IMR-90 (cell line): ENCODE results near the gene PPP1R9A. TPM values are rescaled to one million over a fixed set of nuclear protein-coding genes. Genes with fewer than 3 reads are reported as not detected.

Experiments used
- ATAC-seq: fragments of 200-7000 bp; cut with Tn5 transposase; 2 replicates; pipeline ENCODE4 v1.9.1; 2020; ENCODE audit warnings: low read depth, mild to moderate bottlenecking, moderate library complexity
- BruUV-seq: library from RNA; stranded (reverse); fragments of 400-500 nt; replicated peaks from 2 replicates; lab custom pipeline; 2021; lab: Mats Ljungman, UMichigan
- CTCF ChIA-PET: fragments of 300-600 bp; formaldehyde crosslinking; extraction: SDS; loops from one replicate; lab custom pipeline; 2021; ENCODE audit warnings: antibody characterized with exemption; lab: Yijun Ruan, JAX
- POLR2A ChIA-PET: fragments of 300-600 bp; sonication (Branson Sonifier 250); formaldehyde crosslinking; loops from one replicate; lab custom pipeline; 2022; ENCODE audit warnings: antibody characterized with exemption; ENCODE audit not compliant: unreplicated experiment; lab: Charles Lee
- DNase-seq: peaks from one replicate; pipeline ENCODE4 v3.0.0; 2013
- H2AFZ ChIP-seq: replicated peaks from 2 replicates; pipeline ENCODE3; 2013; ENCODE audit warnings: low read length, mild to moderate bottlenecking; ENCODE audit not compliant: poor library complexity
- H2AK5ac ChIP-seq: 2 replicates; pipeline ENCODE4 v1.6.1; 2013; ENCODE audit warnings: low read depth, low read length, inconsistent platforms
- H2AK9ac ChIP-seq: replicated peaks from 2 replicates; pipeline ENCODE3; 2013; ENCODE audit warnings: mild to moderate bottlenecking, low read depth, low read length, moderate library complexity; ENCODE audit not compliant: poor library complexity
- H2BK120ac ChIP-seq: 2 replicates; pipeline ENCODE4 v1.6.1; 2013; ENCODE audit warnings: low read depth, low read length, inconsistent platforms
- H2BK15ac ChIP-seq: 3 replicates; pipeline ENCODE4 v1.6.1; 2013; ENCODE audit warnings: low read depth, low read length, inconsistent platforms
- H2BK20ac ChIP-seq: 2 replicates; pipeline ENCODE4 v1.6.1; 2013; ENCODE audit warnings: low read depth, mild to moderate bottlenecking, inconsistent platforms, low read length, moderate library complexity
- H2BK5ac ChIP-seq: 2 replicates; pipeline ENCODE4 v1.6.1; 2013; ENCODE audit warnings: mild to moderate bottlenecking, low read depth, low read length, inconsistent platforms; ENCODE audit not compliant: poor library complexity, severe bottlenecking
- H3K14ac ChIP-seq: replicated peaks from 2 replicates; pipeline ENCODE4 v1.6.1; 2013; ENCODE audit warnings: low read depth, low read length, inconsistent platforms
- H3K18ac ChIP-seq: 2 replicates; pipeline ENCODE4 v1.6.1; 2013; ENCODE audit warnings: low read depth, low read length, control low read depth
- H3K23ac ChIP-seq: 2 replicates; pipeline ENCODE4 v1.6.1; 2013; ENCODE audit warnings: low read depth, low read length, inconsistent platforms
- H3K27ac ChIP-seq: 2 replicates; pipeline ENCODE4 v1.5.1; 2013; ENCODE audit warnings: mild to moderate bottlenecking, control low read depth, low read length; ENCODE audit not compliant: insufficient read depth
- H3K27me3 ChIP-seq: 2 replicates; pipeline ENCODE4 v1.6.1; 2013; ENCODE audit warnings: low read length; ENCODE audit not compliant: control insufficient read depth, insufficient read depth
- H3K36me3 ChIP-seq: 2 replicates; pipeline ENCODE4 v1.6.1; 2013; ENCODE audit warnings: low read length, mixed read lengths; ENCODE audit not compliant: control insufficient read depth, insufficient read depth
- H3K4ac ChIP-seq: 2 replicates; pipeline ENCODE4 v1.6.1; 2013; ENCODE audit warnings: low read depth, low read length, inconsistent platforms
- H3K4me1 ChIP-seq: 2 replicates; pipeline ENCODE4 v1.6.1; 2013; ENCODE audit warnings: low read length, mixed read lengths; ENCODE audit not compliant: control insufficient read depth, insufficient read depth
- H3K4me2 ChIP-seq: 2 replicates; pipeline ENCODE4 v1.6.1; 2013; ENCODE audit warnings: low read depth, mild to moderate bottlenecking, control low read depth, low read length, moderate library complexity
- H3K4me3 ChIP-seq: 2 replicates; pipeline ENCODE4 v1.5.1; 2013; ENCODE audit warnings: low read depth, mild to moderate bottlenecking, control low read depth, low read length, moderate library complexity; ENCODE audit not compliant: insufficient read depth
- H3K56ac ChIP-seq: 2 replicates; pipeline ENCODE4 v1.6.1; 2013; ENCODE audit warnings: low read length, inconsistent platforms; ENCODE audit not compliant: insufficient read depth; ENCODE audit errors: extremely low read depth
- H3K79me1 ChIP-seq, 2 experiments: 2 replicates each; pipeline ENCODE4 v1.6.1; 2013; ENCODE audit warnings: low read length in 2 of 2, inconsistent platforms in 1 of 2, low read depth in 1 of 2
- H3K9ac ChIP-seq: 2 replicates; pipeline ENCODE4 v1.6.1; 2013; ENCODE audit warnings: low read depth, low read length, control low read depth
- H3K9me1 ChIP-seq: 2 replicates; pipeline ENCODE4 v1.6.1; 2013; ENCODE audit warnings: low read length, inconsistent platforms; ENCODE audit not compliant: insufficient read depth
- H3K9me3 ChIP-seq: 2 replicates; pipeline ENCODE4 v1.6.1; 2013; ENCODE audit warnings: low read length; ENCODE audit not compliant: control insufficient read depth, insufficient read depth
- H4K20me1 ChIP-seq: 2 replicates; pipeline ENCODE4 v1.6.1; 2013; ENCODE audit warnings: low read length, inconsistent platforms; ENCODE audit not compliant: insufficient read depth
- H4K5ac ChIP-seq: 2 replicates; pipeline ENCODE4 v1.6.1; 2013; ENCODE audit warnings: mild to moderate bottlenecking, low read depth, low read length, control low read depth
- H4K8ac ChIP-seq, 2 experiments: 2 replicates each; pipeline ENCODE4 v1.6.1; 2013; ENCODE audit warnings: low read depth in 2 of 2, low read length in 2 of 2, control low read depth in 1 of 2, inconsistent platforms in 1 of 2
- H4K91ac ChIP-seq: 2 replicates; pipeline ENCODE4 v1.6.1; 2013; ENCODE audit warnings: low read depth, low read length, inconsistent platforms; ENCODE audit not compliant: insufficient read depth
- BHLHE40 ChIP-seq: fragments of 150-350 bp; IDR thresholded peaks from 2 replicates; pipeline ENCODE4 v1.6.1; 2016; ENCODE audit warnings: mild to moderate bottlenecking, low read depth, low read length
- CEBPB ChIP-seq: IDR thresholded peaks from 2 replicates; pipeline ENCODE4 v1.6.1; 2012; ENCODE audit warnings: low read depth, low read length, improper control_type of control experiment
- CTCF ChIP-seq: conservative IDR thresholded peaks from 2 replicates; pipeline ENCODE4 v1.5.1; 2012; ENCODE audit warnings: mild to moderate bottlenecking, low read depth, low read length, improper control_type of control experiment
- FOS ChIP-seq: fragments of 150-350 bp; IDR thresholded peaks from 2 replicates; pipeline ENCODE4 v1.6.1; 2016; ENCODE audit warnings: low read depth, low read length
- MAFK ChIP-seq: IDR thresholded peaks from 2 replicates; pipeline ENCODE4 v1.6.1; 2012; ENCODE audit warnings: low read depth, low read length, improper control_type of control experiment
- MXI1 ChIP-seq: IDR thresholded peaks from 2 replicates; pipeline ENCODE4 v1.6.1; 2012; ENCODE audit warnings: low read depth, mild to moderate bottlenecking, low read length, moderate library complexity, borderline replicate concordance
- NFE2L2 ChIP-seq: fragments of 150-350 bp; IDR thresholded peaks from 2 replicates; pipeline ENCODE4 v1.6.1; 2016; ENCODE audit warnings: low read depth, mild to moderate bottlenecking, low read length
- RAD21 ChIP-seq: IDR thresholded peaks from 2 replicates; pipeline ENCODE4 v1.6.1; 2012; ENCODE audit warnings: low read length, improper control_type of control experiment
- RCOR1 ChIP-seq: IDR thresholded peaks from 2 replicates; pipeline ENCODE4 v1.6.1; 2012; ENCODE audit warnings: mild to moderate bottlenecking, low read length, improper control_type of control experiment; ENCODE audit not compliant: insufficient replicate concordance
- RFX5 ChIP-seq: IDR thresholded peaks from 2 replicates; pipeline ENCODE4 v1.8.0; 2012; ENCODE audit warnings: low read depth, mild to moderate bottlenecking, low read length, moderate library complexity
- WGBS, 2 experiments: methylation state at CpG; one replicate each; pipeline versions ENCODE4 v1.1.5 to v1.1.7; 2013; ENCODE audit warnings: missing lambda C conversion rate in 2 of 2; ENCODE audit not compliant: insufficient read length in 1 of 2; ENCODE audit errors: extremely low coverage in 2 of 2; 5-methylcytosine and 5-hydroxymethylcytosine counted together
- dilution Hi-C: fragments of 300-500 bp; cut with HindIII; formaldehyde crosslinking; loops from one replicate; pipeline ENCODE4 v1.14.3; 2018; ENCODE audit warnings: low sequenced_read_pairs; ENCODE audit not compliant: unreplicated experiment
- in situ Hi-C: fragments of 300-500 bp; cut with MboI; formaldehyde crosslinking; loops from 3 replicates; pipeline ENCODE4 v1.14.3; 2019; ENCODE audit warnings: low sequenced_read_pairs, inconsistent platforms, mixed read lengths
- intact Hi-C: fragments of 100-400 bp; cut with micrococcal nuclease; formaldehyde crosslinking; loops from 2 replicates; pipeline ENCODE4 v1.10.0; 2022
- polyA plus RNA-seq, 3 experiments: library from polyadenylated mRNA; depleted of rRNA; stranded (reverse); fragments of >200 nt; gene quantifications; 2 replicates each; pipeline ENCODE4 v1.2.3, GENCODE V29; 2012; ENCODE audit warnings: low replicate concordance in 1 of 3
- total RNA-seq: library from RNA; depleted of rRNA; stranded (reverse); fragments of >200 nt; gene quantifications from 2 replicates; pipeline ENCODE4 v1.2.3, GENCODE V29; 2012
- TF ChIP-seq, protein P1 (sequence below): fragments of 150-350 bp; IDR thresholded peaks from 2 replicates; pipeline ENCODE4 v1.6.1; 2017; ENCODE audit warnings: mild to moderate bottlenecking, antibody characterized with exemption, low read length, low read depth

The PPP1R9A gene
- total and polyA plus RNA-seq, 2 of the 4 experiments (the other 2 are of a cell fraction), result not detected

GRCh38 chr7:95046494-95047240 lies 139.3 kb downstream of the PPP1R9A start:
- H2AK9ac ChIP-seq, result no peak overlapping the region
- H2BK15ac ChIP-seq, result no peak overlapping the region
- no peaks in the 10 kb centered on the region for H3K79me1 ChIP-seq
- ChIA-PET POLR2A (no interaction called here), CTCF (interaction anchor here (0.6 to 1.6 kb wide), 3 partner anchors 44 to 597 kb away, joined by 3 read pairs; no protein-coding TSS in a partner anchor)
- dilution Hi-C loops (no loop called here), intact Hi-C loops (loop anchor here (5.0 kb wide), 1 partner anchor 599 kb away; no protein-coding TSS in a partner anchor), in situ Hi-C loops (no loop called here)
- no peak overlapping the region for H2AFZ ChIP-seq
- WGBS, 2 experiments, result no CpG with 5 or more reads among the region's 7 CpGs
- DNase-seq (no peak), ATAC-seq (no peak)
- H3K4me1 ChIP-seq, result no peaks in the 10 kb centered on the region
- H2BK120ac ChIP-seq, result no peak overlapping the region
- no peak overlapping the region for H3K9ac ChIP-seq
- no peak overlapping the region for H2AK5ac ChIP-seq
- no peak overlapping the region for H3K23ac ChIP-seq
- no peak overlapping the region for H2BK20ac ChIP-seq
- no peaks in the 10 kb centered on the region for H3K9me3 ChIP-seq
- no peak overlapping the region for H3K4me3 ChIP-seq
- no peak overlapping the region for H3K4ac ChIP-seq
- H3K9me1 ChIP-seq, result no peaks in the 10 kb centered on the region
- no peaks in the 10 kb centered on the region for H3K36me3 ChIP-seq
- no peak overlapping the region for H3K56ac ChIP-seq
- H4K5ac ChIP-seq, result no peak overlapping the region
- no TSS peak for BruUV-seq
- H4K91ac ChIP-seq, result no peak overlapping the region
- no peak overlapping the region for H2BK5ac ChIP-seq
- no peaks in the 10 kb centered on the region for H4K20me1 ChIP-seq
- no peak overlapping the region for H3K14ac ChIP-seq
- no peak overlapping the region for H3K27ac ChIP-seq
- no peaks in the 10 kb centered on the region for H3K27me3 ChIP-seq
- no peak overlapping the region for H3K18ac ChIP-seq
- no peak overlapping the region for H3K4me2 ChIP-seq
- TF ChIP-seq, protein P1, sequence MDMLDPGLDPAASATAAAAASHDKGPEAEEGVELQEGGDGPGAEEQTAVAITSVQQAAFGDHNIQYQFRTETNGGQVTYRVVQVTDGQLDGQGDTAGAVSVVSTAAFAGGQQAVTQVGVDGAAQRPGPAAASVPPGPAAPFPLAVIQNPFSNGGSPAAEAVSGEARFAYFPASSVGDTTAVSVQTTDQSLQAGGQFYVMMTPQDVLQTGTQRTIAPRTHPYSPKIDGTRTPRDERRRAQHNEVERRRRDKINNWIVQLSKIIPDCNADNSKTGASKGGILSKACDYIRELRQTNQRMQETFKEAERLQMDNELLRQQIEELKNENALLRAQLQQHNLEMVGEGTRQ, result no peak
- TF ChIP-seq BHLHE40, result no peak
- TF ChIP-seq RFX5, result no peak
- TF ChIP-seq FOS, result no peak
- no peak for TF ChIP-seq NFE2L2
- no peak for TF ChIP-seq MXI1
- no peak for TF ChIP-seq MAFK
- no peak for TF ChIP-seq RCOR1
- no peak for TF ChIP-seq CTCF
- TF ChIP-seq RAD21, result no peak
- TF ChIP-seq CEBPB, result no peak
- H4K8ac ChIP-seq, result no peak overlapping the region
